Gastroesophageal sphincter (tissue), 4 donors: ENCODE measurements around the gene TTC33. TPM values are rescaled to one million over a fixed set of nuclear protein-coding genes. Genes with fewer than 3 reads are reported as not detected.

Experiments used
- ATAC-seq: fragments of 150-250 bp; one replicate; pipeline ENCODE4 v1.9.1; 2016; ENCODE audit warnings: mild to moderate bottlenecking, moderate library complexity
- H3K27ac ChIP-seq, 4 donors: fragments of 200-600 bp; sonication (generic) in 3 of 4; 1 replicate in 3 of 4; 2 replicates in 1 of 4; pipeline ENCODE4 v1.5.1; 2016 to 2019
- H3K27me3 ChIP-seq: fragments of 200-600 bp; sonication (generic); one replicate; pipeline ENCODE4 v1.5.1; 2019
- H3K36me3 ChIP-seq, 2 donors: fragments of 200-600 bp; sonication (generic); one replicate each; pipeline ENCODE4 v1.5.1; 2019; ENCODE audit warnings: control low read depth in 1 of 2
- H3K4me1 ChIP-seq, 3 donors: fragments of 200-600 bp; sonication (generic); 1 replicate in 2 of 3; 2 replicates in 1 of 3; pipeline ENCODE4 v1.5.1; 2016 to 2019; ENCODE audit warnings: control low read depth in 2 of 3
- H3K4me3 ChIP-seq, 2 donors: fragments of 200-600 bp; sonication (generic); one replicate each; pipeline ENCODE4 v1.5.1; 2019; ENCODE audit warnings: mild to moderate bottlenecking in 1 of 2, moderate library complexity in 1 of 2
- H3K9me3 ChIP-seq, 3 donors: fragments of 200-600 bp; sonication (generic); one replicate each; pipeline ENCODE4 v1.5.1; 2017 to 2019; ENCODE audit warnings: control low read depth in 2 of 3
- CTCF ChIP-seq, 4 experiments: fragments of 200-600 bp in 2 of 4; fragments of 450-650 bp in 2 of 4; sonication (generic) in 1 of 4; IDR thresholded peaks; one replicate each; pipeline ENCODE4 v1.5.1; 2017 to 2019; ENCODE audit warnings: antibody characterized with exemption in 4 of 4, mild to moderate bottlenecking in 2 of 4, moderate library complexity in 2 of 4
- EP300 ChIP-seq: sonication (generic); formaldehyde crosslinking; IDR thresholded peaks from one replicate; pipeline ENCODE4 v1.6.1; 2017; ENCODE audit warnings: antibody characterized with exemption, mild to moderate bottlenecking
- POLR2A ChIP-seq, 2 donors: fragments of 450-650 bp; IDR thresholded peaks; one replicate each; pipeline ENCODE4 v1.6.1; 2017; ENCODE audit warnings: antibody characterized with exemption in 2 of 2, mild to moderate bottlenecking in 2 of 2, moderate library complexity in 1 of 2
- POLR2AphosphoS5 ChIP-seq: sonication (generic); formaldehyde crosslinking; IDR thresholded peaks from one replicate; pipeline ENCODE4 v1.6.1; 2017; ENCODE audit warnings: antibody characterized with exemption
- WGBS, 2 donors: methylation state at CpG; one replicate each; pipeline ENCODE4 v1.1.5; 2018; ENCODE audit warnings: low coverage in 1 of 2; 5-methylcytosine and 5-hydroxymethylcytosine counted together
- total RNA-seq, 4 donors: library from RNA; depleted of rRNA; stranded (reverse); fragments of >200 nt; gene quantifications; one replicate each; pipeline ENCODE4 v1.1.0, GENCODE V29; 2016

TTC33 gene
- total RNA-seq, 4 donors from 2014 or later: 23.2 to 27.7 (median 25.8) TPM

- 96% methylated on average over 1 of the region's 1 CpG for WGBS, 2 donors
- no peaks in the 10 kb centered on the region for H3K4me1 ChIP-seq
- ATAC-seq: no peak
Measured at GRCh38 chr5:40511801-40512200, 244.0 kb downstream of the TTC33 start.

DNA sequence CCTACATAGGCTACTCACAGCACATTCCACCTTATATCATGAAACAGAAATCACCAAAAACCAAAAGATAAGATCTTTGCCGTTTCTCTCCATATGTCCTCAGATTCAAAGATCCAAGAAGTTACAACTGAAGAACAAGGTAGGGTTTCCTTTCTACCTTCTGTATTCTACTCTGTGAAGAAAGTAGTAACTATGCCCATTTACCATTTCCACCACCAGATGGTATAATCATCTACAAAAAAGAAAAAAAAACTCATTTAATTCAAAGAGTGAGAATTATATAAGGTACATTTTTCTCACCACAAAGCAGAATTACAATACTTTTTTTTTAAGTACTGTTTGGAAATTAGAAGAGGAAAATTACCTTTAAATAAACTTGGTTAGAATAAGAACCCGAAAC lies 248.7 kb downstream of the TTC33 start:
- ATAC-seq: no peak
- no peaks in the 10 kb centered on the region for H3K9me3 ChIP-seq
- no peaks in the 10 kb centered on the region for H3K36me3 ChIP-seq
- H3K4me3 ChIP-seq: no peak overlapping the region
- TF ChIP-seq CTCF (IDR thresholded peaks at IDR 0.05) (no peak), POLR2AphosphoS5 (no peak), EP300 (no peak), POLR2A (IDR thresholded peaks at IDR 0.05) (no peak)
- 36 to 55% methylated on average over 2 of the region's 2 CpGs for WGBS, 2 donors
- H3K27me3 ChIP-seq: no peaks in the 10 kb centered on the region
- H3K4me1 ChIP-seq: no peaks in the 10 kb centered on the region
- H3K27ac ChIP-seq: no peak overlapping the region

More at GRCh38 chr5:40511801-40512200, 244.0 kb downstream of the TTC33 start:
- TF ChIP-seq CTCF (IDR thresholded peaks at IDR 0.05) (no peak), EP300 (no peak), POLR2AphosphoS5 (no peak), POLR2A (IDR thresholded peaks at IDR 0.05) (no peak)
- Histone ChIP-seq H3K27ac (no peak overlapping the region), H3K4me3 (no peak overlapping the region), H3K36me3 (no peaks in the 10 kb centered on the region), H3K27me3 (no peaks in the 10 kb centered on the region), H3K9me3 (no peaks in the 10 kb centered on the region)

GRCh38 chr5:40505031-40505430 lies 250.7 kb downstream of the TTC33 start:
- H3K27me3 ChIP-seq: no peaks in the 10 kb centered on the region
- H3K4me1 ChIP-seq: no peaks in the 10 kb centered on the region
- no peak overlapping the region for H3K4me3 ChIP-seq
- TF ChIP-seq POLR2AphosphoS5 (no peak), CTCF (IDR thresholded peaks at IDR 0.05) (no peak), POLR2A (IDR thresholded peaks at IDR 0.05) (no peak), EP300 (no peak)
- WGBS, 2 donors: 82 to 89% methylated on average over 4 of the region's 4 CpGs
- no peak for ATAC-seq
- H3K36me3 ChIP-seq: no peaks in the 10 kb centered on the region
- no peak overlapping the region for H3K27ac ChIP-seq
- no peaks in the 10 kb centered on the region for H3K9me3 ChIP-seq

DNA sequence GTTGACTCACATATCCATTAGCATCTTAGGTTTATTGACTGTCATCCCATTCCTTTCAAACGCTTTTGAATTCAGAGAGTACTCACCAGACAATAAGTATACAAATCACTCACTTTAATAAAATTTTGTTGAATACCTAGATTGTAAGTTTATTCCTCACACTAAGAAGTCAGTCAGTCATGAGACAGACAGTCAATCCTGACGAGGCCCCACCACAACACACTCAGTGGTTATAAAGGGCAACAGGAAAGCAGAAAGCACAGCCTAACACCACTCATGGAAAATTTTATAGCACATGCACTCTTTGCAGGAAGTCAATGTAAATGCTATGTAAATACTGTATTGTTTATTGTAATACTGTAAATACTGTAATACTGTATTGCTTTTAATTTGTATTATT lies 252.3 kb downstream of the TTC33 start:
- no peak for TF ChIP-seq EP300
- no peak for TF ChIP-seq POLR2A (IDR thresholded peaks at IDR 0.05)
- TF ChIP-seq CTCF (IDR thresholded peaks at IDR 0.05): no peak
- TF ChIP-seq POLR2AphosphoS5: no peak
- no peaks in the 10 kb centered on the region for H3K36me3 ChIP-seq
- H3K4me1 ChIP-seq: no peaks in the 10 kb centered on the region
- no peaks in the 10 kb centered on the region for H3K27me3 ChIP-seq
- 82 to 85% methylated on average over 2 of the region's 2 CpGs for WGBS, 2 donors
- no peaks in the 10 kb centered on the region for H3K9me3 ChIP-seq
- H3K27ac ChIP-seq: no peak overlapping the region
- ATAC-seq: no peak
- no peak overlapping the region for H3K4me3 ChIP-seq

GRCh38 chr5:40502736-40503135 lies 253.0 kb downstream of the TTC33 start:
- no peaks in the 10 kb centered on the region for H3K9me3 ChIP-seq
- no peaks in the 10 kb centered on the region for H3K36me3 ChIP-seq
- no peak overlapping the region for H3K27ac ChIP-seq
- 74 to 93% methylated on average over 3 of the region's 3 CpGs for WGBS, 2 donors
- no peaks in the 10 kb centered on the region for H3K4me1 ChIP-seq
- no peak overlapping the region for H3K4me3 ChIP-seq
- ATAC-seq: no peak
- TF ChIP-seq POLR2AphosphoS5 (no peak), CTCF (IDR thresholded peaks at IDR 0.05) (no peak), EP300 (no peak), POLR2A (IDR thresholded peaks at IDR 0.05) (no peak)
- no peaks in the 10 kb centered on the region for H3K27me3 ChIP-seq
